H9 (cell line): ENCODE results near the gene TIMM10. TPM values are rescaled to one million over a fixed set of nuclear protein-coding genes. Genes with fewer than 3 reads are reported as not detected.

Experiments used
- DNase-seq: peaks from one replicate; pipeline ENCODE4 v3.0.0-alpha.2; 2017
- H2AFZ ChIP-seq: one replicate; pipeline ENCODE4 v1.6.1; 2013; ENCODE audit warnings: mild to moderate bottlenecking, low read length, control low read depth, moderate library complexity
- H2AK5ac ChIP-seq: 2 replicates; pipeline ENCODE4 v1.6.1; 2013; ENCODE audit warnings: low read length, control low read depth, mixed read lengths; ENCODE audit not compliant: insufficient read length
- H2BK120ac ChIP-seq: one replicate; pipeline ENCODE4 v1.6.1; 2013; ENCODE audit warnings: low read depth, mild to moderate bottlenecking, low read length, control low read depth, inconsistent platforms; ENCODE audit not compliant: poor library complexity, severe bottlenecking
- H2BK12ac ChIP-seq: 2 replicates; pipeline ENCODE4 v1.6.1; 2013; ENCODE audit warnings: low read length, control low read depth, mixed read lengths, low read depth; ENCODE audit not compliant: insufficient read length
- H2BK15ac ChIP-seq: 2 replicates; pipeline ENCODE4 v1.6.1; 2013; ENCODE audit warnings: low read depth, low read length, control low read depth
- H2BK20ac ChIP-seq: one replicate; pipeline ENCODE4 v1.6.1; 2013; ENCODE audit warnings: low read depth, mild to moderate bottlenecking, low read length, control low read depth, inconsistent platforms; ENCODE audit not compliant: poor library complexity, severe bottlenecking
- H2BK5ac ChIP-seq: 2 replicates; pipeline ENCODE4 v1.6.1; 2013; ENCODE audit warnings: low read length, control low read depth, mixed read lengths; ENCODE audit not compliant: insufficient read length
- H3K14ac ChIP-seq: 2 replicates; pipeline ENCODE4 v1.6.1; 2013; ENCODE audit warnings: low read length, control low read depth; ENCODE audit not compliant: insufficient read depth
- H3K18ac ChIP-seq: 2 replicates; pipeline ENCODE4 v1.6.1; 2013; ENCODE audit warnings: low read depth, mild to moderate bottlenecking, mixed read lengths, low read length, control low read depth; ENCODE audit not compliant: insufficient read length
- H3K23ac ChIP-seq: 2 replicates; pipeline ENCODE4 v1.6.1; 2013; ENCODE audit warnings: low read length, control low read depth, mixed read lengths, low read depth; ENCODE audit not compliant: insufficient read length
- H3K23me2 ChIP-seq: 2 replicates; pipeline ENCODE4 v1.6.1; 2013; ENCODE audit warnings: low read depth, mild to moderate bottlenecking, mixed read lengths, low read length, control low read depth; ENCODE audit not compliant: insufficient read length, poor library complexity, severe bottlenecking
- H3K27ac ChIP-seq: 2 replicates; pipeline ENCODE4 v1.5.1; 2013; ENCODE audit warnings: low read length, control low read depth, mixed read lengths, low read depth; ENCODE audit not compliant: insufficient read length
- H3K27me3 ChIP-seq: 2 replicates; pipeline ENCODE4 v1.6.1; 2013; ENCODE audit warnings: low read length, control low read depth, inconsistent platforms; ENCODE audit not compliant: insufficient read depth
- H3K4ac ChIP-seq: 2 replicates; pipeline ENCODE4 v1.6.1; 2013; ENCODE audit warnings: low read depth, mild to moderate bottlenecking, control low read depth, inconsistent platforms, low read length, moderate library complexity
- H3K4me1 ChIP-seq: 2 replicates; pipeline ENCODE4 v1.6.1; 2013; ENCODE audit warnings: low read length, control low read depth, inconsistent platforms; ENCODE audit not compliant: insufficient read depth
- H3K4me2 ChIP-seq: 2 replicates; pipeline ENCODE4 v1.6.1; 2013; ENCODE audit warnings: low read length, control low read depth, mixed read lengths; ENCODE audit not compliant: insufficient read length, insufficient read depth
- H3K56ac ChIP-seq: 2 replicates; pipeline ENCODE4 v1.6.1; 2013; ENCODE audit warnings: low read depth, mild to moderate bottlenecking, mixed read lengths, low read length, control low read depth; ENCODE audit not compliant: insufficient read length
- H3K79me1 ChIP-seq: 2 replicates; pipeline ENCODE4 v1.6.1; 2013; ENCODE audit warnings: low read depth, mild to moderate bottlenecking, moderate library complexity, low read length, control low read depth, inconsistent platforms; ENCODE audit not compliant: insufficient read depth, poor library complexity, severe bottlenecking
- H3K79me2 ChIP-seq: 2 replicates; pipeline ENCODE4 v1.6.1; 2013; ENCODE audit warnings: low read length, control low read depth, inconsistent platforms; ENCODE audit not compliant: insufficient read depth
- H3K9ac ChIP-seq: 2 replicates; pipeline ENCODE4 v1.6.1; 2013; ENCODE audit warnings: low read length, control low read depth, mixed read lengths; ENCODE audit not compliant: insufficient read length; ENCODE audit errors: extremely low read depth
- H3K9me3 ChIP-seq: one replicate; pipeline ENCODE4 v1.6.1; 2013; ENCODE audit warnings: low read depth, low read length, inconsistent platforms; ENCODE audit not compliant: control insufficient read depth
- H3T11ph ChIP-seq: one replicate; pipeline ENCODE4 v1.6.1; 2013; ENCODE audit warnings: mild to moderate bottlenecking, low read length, control low read depth, inconsistent platforms
- H4K20me1 ChIP-seq: one replicate; pipeline ENCODE4 v1.6.1; 2013; ENCODE audit not compliant: control insufficient read depth, insufficient read length, insufficient read depth
- H4K5ac ChIP-seq: 2 replicates; pipeline ENCODE4 v1.6.1; 2013; ENCODE audit warnings: low read depth, mild to moderate bottlenecking, mixed read lengths, low read length, control low read depth; ENCODE audit not compliant: insufficient read length
- H4K8ac ChIP-seq: replicated peaks from 2 replicates; pipeline ENCODE4 v1.6.1; 2013; ENCODE audit warnings: low read length, control low read depth, mixed read lengths, low read depth; ENCODE audit not compliant: insufficient read length
- H4K91ac ChIP-seq: 2 replicates; pipeline ENCODE4 v1.6.1; 2013; ENCODE audit warnings: low read depth, mild to moderate bottlenecking, moderate library complexity, mixed read lengths, low read length, control low read depth; ENCODE audit not compliant: insufficient read length
- H3K27ac Mint-ChIP-seq, 3 experiments: 2 replicates in 2 of 3; 3 replicates in 1 of 3; pipeline ENCODE4 v1.8.0; 2020 to 2021; ENCODE audit warnings: mixed read lengths in 3 of 3, mild to moderate bottlenecking in 1 of 3, moderate library complexity in 1 of 3
- H3K27me3 Mint-ChIP-seq: 2 replicates; pipeline ENCODE4 v1.8.0; 2021; ENCODE audit warnings: low read depth, mild to moderate bottlenecking, moderate library complexity, mixed read lengths
- H3K36me3 Mint-ChIP-seq, 3 experiments: 2 replicates in 2 of 3; 3 replicates in 1 of 3; pipeline ENCODE4 v1.8.0; 2020 to 2021; ENCODE audit warnings: low read depth in 3 of 3, mixed read lengths in 3 of 3; ENCODE audit not compliant: insufficient read depth in 1 of 3
- H3K4me1 Mint-ChIP-seq, 2 experiments: 2 replicates each; pipeline ENCODE4 v1.8.0; 2020; ENCODE audit warnings: mixed read lengths in 2 of 2
- H3K4me3 Mint-ChIP-seq, 2 experiments: 2 replicates in 1 of 2; 3 replicates in 1 of 2; pipeline ENCODE4 v1.8.0; 2020 to 2021; ENCODE audit warnings: mild to moderate bottlenecking in 2 of 2, mixed read lengths in 2 of 2, moderate library complexity in 1 of 2
- H3K9me3 Mint-ChIP-seq, 2 experiments: 2 replicates in 1 of 2; 3 replicates in 1 of 2; pipeline ENCODE4 v1.8.0; 2020; ENCODE audit warnings: mild to moderate bottlenecking in 2 of 2, mixed read lengths in 2 of 2, moderate library complexity in 1 of 2
- WGBS: extraction: QIAGEN DNeasy Blood & Tissue Kit; methylation state at CpG from one replicate; pipeline ENCODE4 v1.1.7; 2013; ENCODE audit warnings: missing lambda C conversion rate, low lambda C conversion rate, mixed read lengths; ENCODE audit not compliant: insufficient read length; ENCODE audit errors: extremely low coverage; 5-methylcytosine and 5-hydroxymethylcytosine counted together
- total RNA-seq: library from RNA; stranded (reverse); gene quantifications from 2 replicates; pipeline ENCODE4 v1.2.1, GENCODE V29; 2021
- TF ChIP-seq, protein P1 (sequence below): fragments of 200-600 bp; sonication (generic); conservative IDR thresholded peaks from 3 replicates; pipeline ENCODE4 v1.8.0; 2021; ENCODE audit warnings: antibody characterized with exemption, mild to moderate bottlenecking

The TIMM10 gene
- total RNA-seq, 1 experiment from 2014 or later = 130 TPM

DNA sequence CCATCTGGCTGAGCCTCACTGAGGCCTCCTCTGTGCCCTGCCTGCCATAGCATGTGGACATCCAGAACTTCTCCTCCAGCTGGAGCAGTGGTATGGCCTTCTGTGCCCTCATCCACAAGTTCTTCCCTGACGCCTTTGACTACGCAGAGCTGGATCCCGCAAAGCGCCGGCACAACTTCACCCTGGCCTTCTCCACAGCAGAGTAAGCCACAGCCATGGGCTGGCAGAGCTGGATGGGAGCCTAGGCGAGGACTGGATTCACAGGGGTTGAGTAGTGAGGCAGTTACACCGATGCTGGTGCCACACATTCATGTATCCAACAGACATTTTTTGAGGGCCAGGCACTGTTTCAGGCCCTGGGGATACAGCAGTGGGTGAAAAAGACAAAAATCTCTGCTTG, 15.9 kb upstream of the TIMM10 start:
- Histone ChIP-seq H3K4me2 (no peak overlapping the region), H4K91ac (no peak overlapping the region), H3K23me2 (no peaks in the 10 kb centered on the region), H3K14ac (no peak overlapping the region), H3K4ac (no peak overlapping the region), H3K79me2 (no peaks in the 10 kb centered on the region), H2AK5ac (no peak overlapping the region), H2BK5ac (no peak overlapping the region), H3T11ph (no peak overlapping the region), H4K20me1 (no peaks in the 10 kb centered on the region), H3K79me1 (no peaks in the 10 kb centered on the region), H3K9ac (no peak overlapping the region), H2BK15ac (no peak overlapping the region), H2AFZ (no peak overlapping the region), H4K8ac (no peak overlapping the region), H2BK12ac (no peak overlapping the region), H3K56ac (no peak overlapping the region), H3K27me3 (no peaks in the 10 kb centered on the region), H2BK120ac (no peak overlapping the region), H3K23ac (no peak overlapping the region), H3K9me3 (no peaks in the 10 kb centered on the region), H3K27ac (no peak overlapping the region), H3K18ac (no peak overlapping the region), H3K4me1 (peaks cover 4% of the 10 kb centered on the region; the same call in 1 of the 2 replicates), H4K5ac (no peak overlapping the region), H2BK20ac (no peak overlapping the region)
- H3K27ac Mint-ChIP-seq = no peak overlapping the region
- TF ChIP-seq, protein P1, sequence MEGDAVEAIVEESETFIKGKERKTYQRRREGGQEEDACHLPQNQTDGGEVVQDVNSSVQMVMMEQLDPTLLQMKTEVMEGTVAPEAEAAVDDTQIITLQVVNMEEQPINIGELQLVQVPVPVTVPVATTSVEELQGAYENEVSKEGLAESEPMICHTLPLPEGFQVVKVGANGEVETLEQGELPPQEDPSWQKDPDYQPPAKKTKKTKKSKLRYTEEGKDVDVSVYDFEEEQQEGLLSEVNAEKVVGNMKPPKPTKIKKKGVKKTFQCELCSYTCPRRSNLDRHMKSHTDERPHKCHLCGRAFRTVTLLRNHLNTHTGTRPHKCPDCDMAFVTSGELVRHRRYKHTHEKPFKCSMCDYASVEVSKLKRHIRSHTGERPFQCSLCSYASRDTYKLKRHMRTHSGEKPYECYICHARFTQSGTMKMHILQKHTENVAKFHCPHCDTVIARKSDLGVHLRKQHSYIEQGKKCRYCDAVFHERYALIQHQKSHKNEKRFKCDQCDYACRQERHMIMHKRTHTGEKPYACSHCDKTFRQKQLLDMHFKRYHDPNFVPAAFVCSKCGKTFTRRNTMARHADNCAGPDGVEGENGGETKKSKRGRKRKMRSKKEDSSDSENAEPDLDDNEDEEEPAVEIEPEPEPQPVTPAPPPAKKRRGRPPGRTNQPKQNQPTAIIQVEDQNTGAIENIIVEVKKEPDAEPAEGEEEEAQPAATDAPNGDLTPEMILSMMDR = no peak
- peaks cover 21 to 38% of the 10 kb centered on the region in 2 experiments for H3K4me1 Mint-ChIP-seq
- H3K36me3 Mint-ChIP-seq = peaks cover under 1 to 9% (median 3%) of the 10 kb centered on the region in 3 experiments; a peak in 5 of 7 replicates
- DNase-seq = no peak
- no CpG with 5 or more reads among the region's 7 CpGs for WGBS
- no peak overlapping the region for H3K4me3 Mint-ChIP-seq
- H3K9me3 Mint-ChIP-seq = no peaks in the 10 kb centered on the region
- H3K27me3 Mint-ChIP-seq = peaks cover 22% of the 10 kb centered on the region
